IMR-90 (cell line): ENCODE measurements around the gene OR10A2.

ENCODE experiments used
- CEBPB ChIP-seq: IDR thresholded peaks from 2 replicates; pipeline ENCODE4 v1.6.1; 2012; ENCODE audit warnings: low read depth, low read length, improper control_type of control experiment
- ELK1 ChIP-seq: fragments of 150-350 bp; IDR thresholded peaks from 2 replicates; pipeline ENCODE4 v1.6.1; 2016; ENCODE audit warnings: low read depth, mild to moderate bottlenecking, low read length, moderate library complexity, borderline replicate concordance
- FOS ChIP-seq: fragments of 150-350 bp; IDR thresholded peaks from 2 replicates; pipeline ENCODE4 v1.6.1; 2016; ENCODE audit warnings: low read depth, low read length
- MAFK ChIP-seq: IDR thresholded peaks from 2 replicates; pipeline ENCODE4 v1.6.1; 2012; ENCODE audit warnings: low read depth, low read length, improper control_type of control experiment
- MAZ ChIP-seq: IDR thresholded peaks from 2 replicates; pipeline ENCODE4 v1.6.1; 2012; ENCODE audit warnings: low read depth, mild to moderate bottlenecking, low read length, improper control_type of control experiment, moderate library complexity, borderline replicate concordance
- MXI1 ChIP-seq: IDR thresholded peaks from 2 replicates; pipeline ENCODE4 v1.6.1; 2012; ENCODE audit warnings: low read depth, mild to moderate bottlenecking, low read length, moderate library complexity, borderline replicate concordance
- POLR2A ChIP-seq: IDR thresholded peaks from 2 replicates; pipeline ENCODE4 v1.6.1; 2012; ENCODE audit warnings: mild to moderate bottlenecking, low read depth, low read length
- RAD21 ChIP-seq: IDR thresholded peaks from 2 replicates; pipeline ENCODE4 v1.6.1; 2012; ENCODE audit warnings: low read length, improper control_type of control experiment
- RFX5 ChIP-seq: IDR thresholded peaks from 2 replicates; pipeline ENCODE4 v1.8.0; 2012; ENCODE audit warnings: low read depth, mild to moderate bottlenecking, low read length, moderate library complexity
- SMC3 ChIP-seq: fragments of 150-350 bp; IDR thresholded peaks from 2 replicates; pipeline ENCODE4 v1.6.1; 2016; ENCODE audit warnings: low read depth, mild to moderate bottlenecking, antibody characterized with exemption, low read length, moderate library complexity
- USF2 ChIP-seq: fragments of 150-350 bp; IDR thresholded peaks from 2 replicates; pipeline ENCODE4 v1.6.1; 2017; ENCODE audit warnings: mild to moderate bottlenecking, antibody characterized with exemption, low read length, low read depth
- TF ChIP-seq, protein P1 (sequence below): conservative IDR thresholded peaks from 2 replicates; pipeline ENCODE4 v1.5.1; 2012; ENCODE audit warnings: mild to moderate bottlenecking, low read depth, low read length, improper control_type of control experiment

DNA sequence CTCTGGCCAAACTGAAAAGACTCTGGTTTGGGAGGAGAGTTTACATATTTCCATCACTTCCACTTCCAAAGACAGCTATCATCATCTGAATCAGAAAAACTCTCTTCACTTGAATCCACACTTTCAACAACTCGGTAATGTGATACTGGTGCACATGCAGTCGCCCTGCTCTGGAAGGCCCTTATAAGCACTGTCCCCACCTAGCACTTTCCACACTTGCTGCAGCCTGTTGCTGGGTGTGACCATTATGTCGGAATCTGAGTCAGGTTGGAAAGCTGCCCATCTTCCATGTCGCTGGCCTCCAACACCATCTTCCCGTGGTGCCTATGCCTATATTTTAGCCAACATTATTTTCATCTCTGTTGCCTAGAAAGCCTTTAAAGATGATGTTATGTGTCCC lies 18.5 kb upstream of the OR10A2 start:
- TF ChIP-seq POLR2A (no peak), USF2 (no peak), MAFK (no peak), CEBPB (no peak), MAZ (no peak), RAD21 (no peak), RFX5 (no peak), FOS (no peak), MXI1 (no peak), SMC3 (no peak), ELK1 (no peak)
- TF ChIP-seq, protein P1, sequence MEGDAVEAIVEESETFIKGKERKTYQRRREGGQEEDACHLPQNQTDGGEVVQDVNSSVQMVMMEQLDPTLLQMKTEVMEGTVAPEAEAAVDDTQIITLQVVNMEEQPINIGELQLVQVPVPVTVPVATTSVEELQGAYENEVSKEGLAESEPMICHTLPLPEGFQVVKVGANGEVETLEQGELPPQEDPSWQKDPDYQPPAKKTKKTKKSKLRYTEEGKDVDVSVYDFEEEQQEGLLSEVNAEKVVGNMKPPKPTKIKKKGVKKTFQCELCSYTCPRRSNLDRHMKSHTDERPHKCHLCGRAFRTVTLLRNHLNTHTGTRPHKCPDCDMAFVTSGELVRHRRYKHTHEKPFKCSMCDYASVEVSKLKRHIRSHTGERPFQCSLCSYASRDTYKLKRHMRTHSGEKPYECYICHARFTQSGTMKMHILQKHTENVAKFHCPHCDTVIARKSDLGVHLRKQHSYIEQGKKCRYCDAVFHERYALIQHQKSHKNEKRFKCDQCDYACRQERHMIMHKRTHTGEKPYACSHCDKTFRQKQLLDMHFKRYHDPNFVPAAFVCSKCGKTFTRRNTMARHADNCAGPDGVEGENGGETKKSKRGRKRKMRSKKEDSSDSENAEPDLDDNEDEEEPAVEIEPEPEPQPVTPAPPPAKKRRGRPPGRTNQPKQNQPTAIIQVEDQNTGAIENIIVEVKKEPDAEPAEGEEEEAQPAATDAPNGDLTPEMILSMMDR: no peak
